Raji (cell line): ENCODE results near the gene FBXO36.

Experiments
- POLR2A ChIP-seq: IDR thresholded peaks from 2 replicates; pipeline ENCODE4 v1.6.1; 2011; ENCODE audit warnings: low read depth, low read length, control low read depth; ENCODE audit not compliant: insufficient read depth

FBXO36 gene

GRCh38 chr2:229943171-229943570, 20.9 kb downstream of the FBXO36 start:
- TF ChIP-seq POLR2A, result no peak

- TF ChIP-seq POLR2A, result no peak
Measured at GRCh38 chr2:229943770-229944449, 21.6 kb downstream of the FBXO36 start.

- no peak for TF ChIP-seq POLR2A
Measured at GRCh38 chr2:229945975-229946374, 23.7 kb downstream of the FBXO36 start.

- TF ChIP-seq POLR2A, result no peak
Measured at GRCh38 chr2:229947544-229947943, 25.2 kb downstream of the FBXO36 start.

GRCh38 chr2:229952256-229952835, 30.0 kb downstream of the FBXO36 start:
- no peak for TF ChIP-seq POLR2A

- TF ChIP-seq POLR2A, result no peak
Measured at GRCh38 chr2:229955663-229956062, 33.4 kb downstream of the FBXO36 start.

- no peak for TF ChIP-seq POLR2A
Measured at GRCh38 chr2:229956491-229956890, 34.2 kb downstream of the FBXO36 start.

- no peak for TF ChIP-seq POLR2A
Measured at GRCh38 chr2:229969921-229970320, 47.6 kb downstream of the FBXO36 start.

- no peak for TF ChIP-seq POLR2A
Measured at GRCh38 chr2:229970406-229970805, 48.1 kb downstream of the FBXO36 start.

- TF ChIP-seq POLR2A, result no peak
Measured at GRCh38 chr2:229971298-229971790, 49.0 kb downstream of the FBXO36 start.

- no peak for TF ChIP-seq POLR2A
Measured at GRCh38 chr2:229974266-229974665, 52.0 kb downstream of the FBXO36 start.

- TF ChIP-seq POLR2A, result no peak
Measured at GRCh38 chr2:229980431-229981184, 58.3 kb downstream of the FBXO36 start.

- TF ChIP-seq POLR2A, result no peak
Measured at GRCh38 chr2:229993236-229993635, 70.9 kb downstream of the FBXO36 start.

- no peak for TF ChIP-seq POLR2A
Measured at GRCh38 chr2:229996320-229996719, 74.0 kb downstream of the FBXO36 start.

GRCh38 chr2:229997565-229997964, 75.3 kb downstream of the FBXO36 start:
- TF ChIP-seq POLR2A, result no peak
